D721Med (cell line): ENCODE data around the gene RTN1.

Experiments
- DNase-seq: peaks from one replicate; pipeline ENCODE4 v3.0.0; 2011; ENCODE audit warnings: low spot score; ENCODE audit not compliant: insufficient read length
- FAIRE-seq: peaks from 2 replicates; lab custom pipeline; 2011; peaks lifted over from hg19 to GRCh38; lab: Jason Lieb, UNC
- CTCF ChIP-seq: IDR thresholded peaks from 2 replicates; pipeline ENCODE4 v1.5.1; 2012; ENCODE audit warnings: mild to moderate bottlenecking, control low read depth; ENCODE audit not compliant: insufficient read depth; ENCODE audit errors: missing control alignments

RTN1 gene

GRCh38 chr14:59772233-59772632 is 98.3 kb downstream of the RTN1 start:
- no peak for TF ChIP-seq CTCF
- FAIRE-seq (no peak), DNase-seq (no peak)

- DNase-seq (no peak), FAIRE-seq (no peak)
- no peak for TF ChIP-seq CTCF
Observed at GRCh38 chr14:59771577-59771976, 99.0 kb downstream of the RTN1 start.

- FAIRE-seq: no peak
Observed at GRCh38 chr14:59769586-59769985, 101.0 kb downstream of the RTN1 start.

GRCh38 chr14:59768855-59769375 is 101.7 kb downstream of the RTN1 start:
- DNase-seq (no peak), FAIRE-seq (no peak)
- TF ChIP-seq CTCF: no peak

More at GRCh38 chr14:59769586-59769985, 101.0 kb downstream of the RTN1 start:
- no peak for DNase-seq
- no peak for TF ChIP-seq CTCF

- no peak for DNase-seq
- FAIRE-seq: no peak
- no peak for TF ChIP-seq CTCF
Observed at GRCh38 chr14:59761851-59762250, 108.7 kb downstream of the RTN1 start.

- FAIRE-seq: no peak
- no peak for DNase-seq
- TF ChIP-seq CTCF: no peak
Observed at GRCh38 chr14:59755409-59756135, 115.0 kb downstream of the RTN1 start.

- FAIRE-seq: no peak
- TF ChIP-seq CTCF: no peak
- DNase-seq: no peak
Observed at GRCh38 chr14:59754256-59754655, 116.3 kb downstream of the RTN1 start.
